ENCODE results near the gene CASK.

DNA sequence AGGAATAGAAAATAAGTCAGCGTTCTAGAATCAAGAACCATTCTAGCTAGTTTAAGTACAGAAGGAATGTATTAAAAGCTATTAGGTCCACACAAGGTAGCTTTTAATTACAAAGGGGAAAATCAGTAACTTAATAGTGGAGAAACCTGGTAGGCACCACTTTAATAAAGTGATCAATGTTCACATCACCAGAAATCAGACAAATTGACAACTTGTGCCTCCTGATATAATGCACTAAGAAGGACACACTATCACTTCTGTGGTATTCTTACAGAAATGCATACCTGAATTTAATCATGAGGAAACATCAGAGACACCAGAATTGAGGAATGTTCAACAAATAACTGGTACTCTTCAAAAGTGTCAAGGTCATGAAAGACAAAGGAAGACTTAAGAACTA, 421.4 kb downstream of the CASK start:
- TF ChIP-seq CTCF (IDR thresholded peaks at IDR 0.05) (no peak), POLR2A (IDR thresholded peaks at IDR 0.05) (no peak)

Measured in Peyer's patch (tissue), 4 donors.